Lower lobe of right lung (tissue), 2 donors: ENCODE measurements around the gene PTRH2. TPM values are rescaled to one million over a fixed set of nuclear protein-coding genes. Genes with fewer than 3 reads are reported as not detected.
"Not testable (repeated sequence)": the region's sequence is repeated elsewhere in the genome, so short reads cannot be mapped to it uniquely, and the experiment has no call there.

Experiments
- ATAC-seq, 2 donors: fragments of 200-7000 bp; cut with Tn5 transposase; one replicate each; pipeline ENCODE4 v1.9.1; 2020 to 2022; ENCODE audit warnings: mild to moderate bottlenecking in 2 of 2, moderate library complexity in 2 of 2
- DNase-seq: peaks from one replicate; pipeline ENCODE4 v3.0.0-alpha.2; 2020
- H3K27ac ChIP-seq: fragments of 200-600 bp; one replicate; pipeline ENCODE4 v1.8.0; 2022
- H3K27me3 ChIP-seq: fragments of 200-600 bp; one replicate; pipeline ENCODE4 v1.8.0; 2022; ENCODE audit warnings: low read depth
- H3K36me3 ChIP-seq: fragments of 200-600 bp; one replicate; pipeline ENCODE4 v1.8.0; 2022; ENCODE audit warnings: mild to moderate bottlenecking
- H3K4me1 ChIP-seq: fragments of 200-600 bp; one replicate; pipeline ENCODE4 v1.8.0; 2022
- H3K4me3 ChIP-seq: fragments of 200-600 bp; one replicate; pipeline ENCODE4 v1.8.0; 2022; ENCODE audit warnings: mild to moderate bottlenecking
- H3K9me3 ChIP-seq: fragments of 200-600 bp; one replicate; pipeline ENCODE4 v1.8.0; 2022
- CTCF ChIP-seq: fragments of 200-600 bp; IDR thresholded peaks from one replicate; pipeline ENCODE4 v1.8.0; 2022; ENCODE audit warnings: antibody characterized with exemption, mild to moderate bottlenecking
- intact Hi-C: fragments of 100-400 bp; cut with DNase I; formaldehyde crosslinking; loops from one replicate; pipeline ENCODE4 v1.11.0; 2022
- long read RNA-seq: library from polyadenylated mRNA; unstranded; transcript quantifications from one replicate; pipeline ENCODE4 v2.0.0, GENCODE V29; 2021
- total RNA-seq: library from RNA; stranded (reverse); fragmentation: NEBNext Ultra II Directional; extraction: Animal tissue kit (Norgen Biotek cat#: 25700); gene quantifications from one replicate; pipeline ENCODE4 v1.2.1, GENCODE V29; 2021
- donor health status: DM: no; HTN: yes; CAD: no; lungs with severe emphysema.

Gene PTRH2
- 16.7 TPM for total RNA-seq
- long read RNA-seq, transcript PTRH2-201 (2 exons, 901 nt) = major isoform, 12 of 27 reads
- long read RNA-seq, partial matches to known transcripts = 0 of 27 reads
- long read RNA-seq, other reads (novel, unspliced or antisense) = 11 of 27 reads

DNA sequence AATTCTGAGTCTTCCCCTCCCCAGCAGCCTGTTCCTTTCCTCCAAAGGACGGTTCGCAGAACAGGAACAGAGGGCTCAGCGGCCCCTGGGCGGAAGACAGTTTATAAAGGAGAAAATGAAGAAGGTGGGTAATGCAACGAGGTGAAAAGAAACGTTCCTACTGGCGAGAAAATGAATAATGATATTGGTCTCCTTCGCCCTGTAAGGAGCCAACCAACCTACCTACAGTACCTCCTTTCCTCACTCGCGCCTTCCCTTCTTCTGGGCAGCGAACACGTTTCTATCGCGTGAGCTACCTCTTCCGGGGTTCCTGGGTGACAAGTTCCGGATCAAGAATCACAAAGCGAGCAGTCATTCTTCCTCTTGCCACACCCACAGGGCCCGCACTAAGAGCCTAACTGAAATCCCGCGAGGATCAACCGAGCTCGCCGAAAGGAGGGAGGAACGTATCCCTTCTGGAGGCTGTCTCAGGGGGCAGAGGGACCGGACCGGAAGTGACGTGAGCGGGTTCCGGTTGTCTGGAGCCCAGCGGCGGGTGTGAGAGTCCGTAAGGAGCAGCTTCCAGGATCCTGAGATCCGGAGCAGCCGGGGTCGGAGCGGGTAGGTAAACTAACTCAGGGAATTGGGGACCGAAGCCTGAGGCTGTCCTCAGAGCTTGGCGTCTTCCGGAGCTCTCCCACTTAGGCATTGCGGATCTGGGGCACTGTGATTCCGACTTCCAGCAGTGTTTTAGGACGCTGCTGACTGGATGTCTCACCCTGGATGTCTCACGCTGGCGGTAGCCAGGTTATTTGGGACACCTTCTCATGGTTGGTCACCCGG lies at the start of gene PTRH2, which contains the start of gene VMP1:
Gene PTRH2, minus strand, starts transcription at position 282 of the 822 bp plus-strand sequence. CDS start 9,452 bp downstream, outside the sequence.
Gene VMP1, plus strand, starts transcription at position 506 of the 822 bp plus-strand sequence. CDS start 23,793 bp downstream, outside the sequence.
- Histone ChIP-seq H3K27ac (peak within 1 kb of the TSS; percentile 93), H3K4me3 (peak within 1 kb of the TSS; percentile 75), H3K27me3 (no peaks in the 10 kb centered on the region), H3K36me3 (no peaks in the 10 kb centered on the region), H3K4me1 (peaks cover 36% of the 10 kb centered on the region), H3K9me3 (no peaks in the 10 kb centered on the region)
- peak; percentile 99 for ATAC-seq
- peak; percentile 99 for DNase-seq
- TF ChIP-seq CTCF = no peak
- intact Hi-C loops = no loop called here

DNA sequence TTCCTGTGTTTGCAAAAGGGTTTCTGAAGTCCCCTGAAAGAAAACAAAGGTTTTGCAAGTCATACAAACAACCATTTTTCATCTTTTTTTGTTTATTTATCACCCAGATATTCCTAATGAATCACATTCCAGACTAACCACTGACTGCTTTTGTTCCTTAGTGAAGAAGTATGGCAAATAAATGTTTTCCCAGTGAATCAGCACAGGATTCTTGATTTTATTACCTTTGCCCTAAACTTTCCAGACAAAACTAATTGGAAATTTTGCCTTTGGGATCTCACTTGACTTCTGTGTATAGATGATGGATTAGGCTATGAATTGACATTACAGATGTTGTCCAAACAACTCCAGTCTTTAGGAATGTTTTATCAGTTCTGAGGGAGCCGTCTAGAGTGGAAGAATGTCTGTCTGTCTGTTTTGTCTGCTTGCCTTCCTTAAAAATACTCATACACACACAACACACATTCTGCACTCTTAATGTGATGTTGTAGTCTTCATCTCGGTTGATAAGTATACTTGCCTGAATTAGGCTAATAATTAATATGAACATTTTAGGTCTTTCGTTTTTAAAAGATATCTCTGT lies 49.1 kb upstream of the PTRH2 start:
- Histone ChIP-seq H3K27ac (peak overlapping the region; percentile 14), H3K36me3 (no peaks in the 10 kb centered on the region), H3K4me1 (peaks cover 36% of the 10 kb centered on the region), H3K27me3 (no peaks in the 10 kb centered on the region), H3K4me3 (no peak overlapping the region), H3K9me3 (no peaks in the 10 kb centered on the region)
- ATAC-seq (peak in 1 of 2 donors; percentile 32), DNase-seq (no peak)
- TF ChIP-seq CTCF = no peak
- intact Hi-C loops = no loop called here

- H3K36me3 ChIP-seq, H3K27me3 ChIP-seq, intact Hi-C loops, H3K27ac ChIP-seq, H3K4me3 ChIP-seq, ATAC-seq, DNase-seq, H3K9me3 ChIP-seq: not testable (repeated sequence)
- peaks cover 34% of the 10 kb centered on the region for H3K4me1 ChIP-seq
These were observed 47.8 kb upstream of the PTRH2 start for GRCh38 chr17:59755069-59755468.

- DNase-seq (no peak), ATAC-seq (peak in 1 of 2 donors; percentile 58)
- H3K9me3 ChIP-seq = no peaks in the 10 kb centered on the region
- TF ChIP-seq CTCF = no peak
- peaks cover 31% of the 10 kb centered on the region for H3K4me1 ChIP-seq
- H3K27me3 ChIP-seq = no peaks in the 10 kb centered on the region
- H3K4me3 ChIP-seq = no peak overlapping the region
- intact Hi-C loops = no loop called here
- H3K36me3 ChIP-seq = no peaks in the 10 kb centered on the region
- H3K27ac ChIP-seq = peak overlapping the region; percentile 8
These were observed 47.3 kb upstream of the PTRH2 start for GRCh38 chr17:59754552-59754951.

DNA sequence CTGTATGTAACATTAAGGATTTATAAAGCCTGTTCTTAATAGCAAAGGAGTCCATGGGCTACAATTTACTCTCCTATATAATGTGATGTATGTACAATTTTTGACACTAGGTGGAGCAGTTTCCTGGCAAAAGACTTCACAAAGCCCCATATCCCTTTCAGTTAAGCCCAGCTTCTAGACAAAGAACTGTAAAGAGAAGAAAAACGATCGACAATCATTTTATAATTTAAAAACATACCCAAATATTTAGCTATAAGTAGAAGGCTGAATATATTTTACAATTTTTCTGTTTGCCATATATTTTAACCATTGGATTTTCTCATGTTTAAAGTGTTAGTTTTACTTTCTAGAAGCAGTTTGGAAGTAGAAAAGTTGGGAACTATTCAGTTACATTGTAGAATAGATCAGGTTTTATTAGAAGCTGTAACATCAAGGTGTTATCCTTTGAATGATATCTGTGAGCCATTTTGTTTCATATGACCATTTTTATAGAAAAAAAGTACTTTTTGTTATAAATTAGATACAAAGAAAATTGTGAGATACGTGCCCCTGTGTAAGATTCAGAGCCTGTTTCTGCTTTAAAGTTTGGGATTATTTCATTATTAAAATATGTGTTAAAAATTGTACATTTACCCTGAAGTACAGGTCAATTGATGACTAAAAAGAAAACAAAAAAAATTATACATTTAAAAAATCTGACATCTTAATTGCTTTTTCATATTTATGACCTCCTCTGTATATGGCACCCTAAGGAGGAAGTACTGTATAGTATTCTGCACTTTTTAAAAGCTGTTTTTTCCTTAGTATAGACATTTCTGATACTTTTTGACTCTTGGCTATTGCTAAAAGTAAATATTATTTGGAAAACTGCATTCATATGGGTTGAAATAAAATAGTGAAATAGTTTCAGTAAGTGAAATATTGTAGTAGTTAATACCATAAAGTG lies 46.6 kb upstream of the PTRH2 start:
- TF ChIP-seq CTCF = peak; percentile 69
- Histone ChIP-seq H3K27ac (peak overlapping the region; percentile 56), H3K27me3 (no peaks in the 10 kb centered on the region), H3K9me3 (no peaks in the 10 kb centered on the region), H3K4me3 (peak overlapping the region; percentile 9), H3K4me1 (peaks cover 31% of the 10 kb centered on the region), H3K36me3 (no peaks in the 10 kb centered on the region)
- intact Hi-C loops = no loop called here
- ATAC-seq = peak; percentile 93 to 94
- DNase-seq = no peak
